ENCODE results near the gene FRMPD1.

- no peak for TF ChIP-seq PATZ1 (CRISPR knock-in tag; IDR thresholded peaks at IDR 0.05; ENCODE audit: borderline replicate concordance)
- TF ChIP-seq SNAI2 (CRISPR knock-in tag; IDR thresholded peaks at IDR 0.05) = no peak
- no peak for TF ChIP-seq ZNF565 (CRISPR knock-in tag; conservative IDR thresholded peaks at IDR 0.05; ENCODE audit: low read depth)
- no peak for TF ChIP-seq ZNF8 (CRISPR knock-in tag; IDR thresholded peaks at IDR 0.05)
- no peak for TF ChIP-seq CREB5 (CRISPR knock-in tag; IDR thresholded peaks at IDR 0.05; ENCODE audit: low read depth)
- TF ChIP-seq POU6F1 (CRISPR knock-in tag; IDR thresholded peaks at IDR 0.05; ENCODE audit: borderline replicate concordance, low read depth) = no peak
- no peak for TF ChIP-seq PPARA (CRISPR knock-in tag; IDR thresholded peaks at IDR 0.05; ENCODE audit: borderline replicate concordance)
- no peak for TF ChIP-seq ZNF70 (CRISPR knock-in tag; IDR thresholded peaks at IDR 0.05)
- TF ChIP-seq ESRRG (CRISPR knock-in tag; IDR thresholded peaks at IDR 0.05) = no peak
- no peak for TF ChIP-seq CSRNP3 (CRISPR knock-in tag; IDR thresholded peaks at IDR 0.05)
Observed at GRCh38 chr9:37619806-37620205, 30.9 kb upstream of the FRMPD1 start.

All from SK-N-SH treated with all-trans-retinoic acid at 6 μM for 48 hours (cell line).